Dendritic cell treated with granulocyte-macrophage colony-stimulating factor and Interleukin-4, amounts not matched to agents 40 ng/mL and 50 ng/mL, for 4 days (primary cell): Measurements from ENCODE around the gene PIM3.

Source experiments
- H3K27ac Mint-ChIP-seq: one replicate; pipeline ENCODE4 v1.8.0; 2022; ENCODE audit warnings: mild to moderate bottlenecking, mixed read lengths
- H3K27me3 Mint-ChIP-seq: one replicate; pipeline ENCODE4 v1.8.0; 2022; ENCODE audit warnings: mild to moderate bottlenecking, mixed read lengths
- H3K36me3 Mint-ChIP-seq: one replicate; pipeline ENCODE4 v1.8.0; 2022; ENCODE audit warnings: low read depth, mixed read lengths
- H3K4me1 Mint-ChIP-seq: one replicate; pipeline ENCODE4 v1.8.0; 2022; ENCODE audit warnings: low read depth, mixed read lengths
- H3K4me3 Mint-ChIP-seq: one replicate; pipeline ENCODE4 v1.8.0; 2022; ENCODE audit warnings: mild to moderate bottlenecking, moderate library complexity, mixed read lengths
- H3K9me3 Mint-ChIP-seq: one replicate; pipeline ENCODE4 v1.8.0; 2022; ENCODE audit warnings: mixed read lengths
- intact Hi-C: fragments of 100-400 bp; cut with micrococcal nuclease; formaldehyde crosslinking; loops from one replicate; pipeline ENCODE4 v1.15.0; 2022

Gene PIM3

GRCh38 chr22:49933236-49934159 is 27.1 kb upstream of the PIM3 start:
- peaks cover 11% of the 10 kb centered on the region for H3K27me3 Mint-ChIP-seq
- peaks cover 21% of the 10 kb centered on the region for H3K36me3 Mint-ChIP-seq
- intact Hi-C loops, result loop anchor here (5.0 to 10.0 kb wide), 2 partner anchors 39 to 271 kb away; partner anchors contain the start of gene SELENOO
- H3K4me1 Mint-ChIP-seq, result peaks cover 58% of the 10 kb centered on the region
- H3K9me3 Mint-ChIP-seq, result no peaks in the 10 kb centered on the region
- peak overlapping the region; percentile 95 for H3K27ac Mint-ChIP-seq
- H3K4me3 Mint-ChIP-seq, result peak overlapping the region; percentile 83

DNA sequence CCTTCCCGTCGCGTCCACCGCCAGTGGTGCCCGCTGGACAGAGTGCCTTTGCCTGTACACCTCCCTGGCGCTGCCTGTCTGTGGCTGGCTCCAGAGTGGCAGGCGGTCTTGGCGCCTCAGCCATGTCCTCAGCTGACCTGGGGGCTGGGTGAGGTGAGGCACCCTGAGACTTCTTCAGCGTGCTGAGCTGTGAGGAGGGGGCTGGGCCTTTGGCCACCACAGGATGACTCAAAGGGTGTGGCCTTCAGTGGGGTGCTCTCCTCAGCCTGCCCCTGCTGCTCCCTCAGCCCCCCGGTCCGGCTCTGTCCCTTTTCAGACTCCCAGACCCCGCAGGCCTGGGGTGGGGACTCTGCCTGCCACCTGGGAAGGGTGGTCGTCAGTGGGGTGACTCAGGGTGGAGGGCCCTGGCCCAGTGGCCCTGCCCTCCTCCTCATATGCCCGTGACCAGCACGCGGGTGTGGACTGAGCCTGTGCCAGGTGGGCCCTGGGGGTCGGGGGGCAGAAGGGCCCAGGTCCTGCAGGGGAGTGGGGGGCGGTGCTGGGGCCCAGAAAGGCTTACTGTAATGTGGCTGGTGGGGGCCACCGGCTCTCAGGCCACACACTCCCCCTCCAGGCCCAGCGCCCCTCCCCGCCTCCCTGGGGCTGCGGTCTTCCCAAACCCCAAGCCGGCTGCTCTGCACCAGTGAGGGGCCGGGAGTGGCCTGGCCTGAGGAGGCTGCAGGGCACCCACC is 26.2 kb upstream of the PIM3 start:
- intact Hi-C loops, result loop anchor here (5.0 to 10.0 kb wide), 2 partner anchors 38 to 270 kb away; partner anchors contain the start of gene SELENOO
- peaks cover 66% of the 10 kb centered on the region for H3K4me1 Mint-ChIP-seq
- H3K27ac Mint-ChIP-seq, result peak overlapping the region; percentile 95
- H3K9me3 Mint-ChIP-seq, result no peaks in the 10 kb centered on the region
- H3K36me3 Mint-ChIP-seq, result peaks cover 21% of the 10 kb centered on the region
- H3K4me3 Mint-ChIP-seq, result peak overlapping the region; percentile 83
- H3K27me3 Mint-ChIP-seq, result peaks cover 8% of the 10 kb centered on the region

DNA sequence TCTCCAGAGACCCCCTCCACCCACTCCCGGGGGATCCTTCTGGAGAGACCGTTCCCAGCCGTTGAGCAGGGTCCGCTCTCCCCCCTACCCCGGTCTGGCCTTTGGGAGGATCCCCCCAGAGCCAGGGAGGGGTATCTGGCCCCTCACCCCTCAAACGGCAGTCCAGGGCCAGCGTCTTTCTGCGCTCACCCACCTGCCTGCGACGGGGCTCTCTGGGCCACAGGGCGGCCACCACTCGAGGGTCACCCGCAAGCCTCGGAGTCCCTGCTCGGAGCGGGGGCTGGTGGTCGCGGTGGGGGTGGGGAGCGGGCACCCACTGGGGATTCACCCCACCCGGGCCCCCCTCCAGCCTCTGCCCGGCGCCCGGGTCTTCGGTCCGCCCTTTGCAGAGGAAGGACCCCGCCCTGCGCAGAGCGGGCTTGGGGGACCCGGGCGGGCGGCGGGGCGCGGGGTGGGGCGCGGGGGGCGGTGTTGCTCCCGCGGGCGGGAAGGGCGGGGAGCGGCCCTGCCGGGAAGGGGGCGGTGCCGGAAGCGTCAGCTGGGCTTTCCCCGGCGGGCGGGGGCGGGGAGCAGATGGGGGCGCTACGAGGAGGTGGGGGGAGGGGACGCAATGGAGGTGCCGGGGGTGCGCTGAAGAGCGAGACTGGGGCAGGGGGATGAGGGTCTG is 25.5 kb upstream of the PIM3 start:
- intact Hi-C loops, result loop anchor here (5.0 to 10.0 kb wide), 2 partner anchors 37 to 270 kb away; partner anchors contain the start of gene SELENOO
- H3K27ac Mint-ChIP-seq, result peak overlapping the region; percentile 95
- peaks cover 10% of the 10 kb centered on the region for H3K27me3 Mint-ChIP-seq
- peaks cover 21% of the 10 kb centered on the region for H3K36me3 Mint-ChIP-seq
- H3K4me3 Mint-ChIP-seq, result peak overlapping the region; percentile 83
- H3K9me3 Mint-ChIP-seq, result no peaks in the 10 kb centered on the region
- H3K4me1 Mint-ChIP-seq, result peaks cover 73% of the 10 kb centered on the region

GRCh38 chr22:49935561-49935960 is 25.0 kb upstream of the PIM3 start:
- Mint-ChIP-seq H3K36me3 (peaks cover 21% of the 10 kb centered on the region), H3K27me3 (peaks cover 7% of the 10 kb centered on the region), H3K4me3 (peak overlapping the region; percentile 59), H3K9me3 (no peaks in the 10 kb centered on the region), H3K4me1 (peaks cover 75% of the 10 kb centered on the region), H3K27ac (peak overlapping the region; percentile 95)
- intact Hi-C loops, result loop anchor here (10.0 kb wide), 1 partner anchor 269 kb away; the partner anchor contains the start of gene SELENOO

- Mint-ChIP-seq H3K27me3 (peaks cover 7% of the 10 kb centered on the region), H3K27ac (peak overlapping the region; percentile 95), H3K4me3 (peak overlapping the region; percentile 59), H3K9me3 (no peaks in the 10 kb centered on the region), H3K4me1 (peaks cover 74% of the 10 kb centered on the region), H3K36me3 (peaks cover 21% of the 10 kb centered on the region)
- intact Hi-C loops, result loop anchor here (1.0 to 10.0 kb wide), 2 partner anchors 24 to 269 kb away; partner anchors contain the start of genes PIM3 and SELENOO
Observed at GRCh38 chr22:49936018-49936972, 24.3 kb upstream of the PIM3 start.

- Mint-ChIP-seq H3K9me3 (no peaks in the 10 kb centered on the region), H3K4me1 (peaks cover 70% of the 10 kb centered on the region), H3K36me3 (peaks cover 21% of the 10 kb centered on the region), H3K27me3 (peaks cover 7% of the 10 kb centered on the region), H3K4me3 (peak overlapping the region; percentile 59), H3K27ac (peak overlapping the region; percentile 95)
- intact Hi-C loops, result loop anchor here (1.0 to 10.0 kb wide), 2 partner anchors 23 to 268 kb away; partner anchors contain the start of genes PIM3 and SELENOO
Observed at GRCh38 chr22:49936973-49937757, 23.4 kb upstream of the PIM3 start.

- intact Hi-C loops, result loop anchor here (10.0 kb wide), 1 partner anchor 267 kb away; the partner anchor contains the start of gene SELENOO
- Mint-ChIP-seq H3K9me3 (no peaks in the 10 kb centered on the region), H3K27me3 (peaks cover 7% of the 10 kb centered on the region), H3K4me1 (peaks cover 64% of the 10 kb centered on the region), H3K27ac (peak overlapping the region; percentile 95), H3K36me3 (peaks cover 19% of the 10 kb centered on the region), H3K4me3 (no peak overlapping the region)
Observed at GRCh38 chr22:49937758-49938564, 22.6 kb upstream of the PIM3 start.

DNA sequence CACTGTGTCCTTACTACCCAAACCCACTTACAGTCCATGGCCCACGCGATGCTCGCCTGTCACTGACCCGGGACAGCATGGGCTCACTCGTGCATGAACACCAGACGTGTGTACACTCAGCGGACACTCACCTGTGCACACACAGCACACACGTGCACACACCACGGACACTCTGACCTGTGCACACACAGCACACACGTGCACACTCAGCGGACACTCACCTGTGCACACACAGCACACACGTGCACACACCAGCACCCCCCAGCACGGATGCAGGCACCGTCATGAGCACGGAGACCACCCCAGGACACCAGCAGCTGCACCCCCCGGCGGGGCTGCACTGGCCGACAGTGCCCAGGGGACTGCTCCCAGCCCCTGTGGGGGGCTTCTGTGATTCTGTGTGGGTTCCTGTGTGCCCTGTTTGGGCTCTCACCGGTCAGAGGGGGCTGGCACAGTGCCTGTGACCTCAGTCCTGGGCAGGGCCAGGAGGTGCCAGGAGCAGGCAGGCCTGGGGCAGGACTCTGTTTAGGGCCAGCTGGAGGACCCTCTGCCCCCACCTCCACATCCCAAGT is 21.9 kb upstream of the PIM3 start:
- intact Hi-C loops, result loop anchor here (10.0 kb wide), 1 partner anchor 266 kb away; the partner anchor contains the start of gene SELENOO
- Mint-ChIP-seq H3K27me3 (peaks cover 7% of the 10 kb centered on the region), H3K36me3 (peaks cover 12% of the 10 kb centered on the region), H3K9me3 (no peaks in the 10 kb centered on the region), H3K4me1 (peaks cover 57% of the 10 kb centered on the region), H3K4me3 (no peak overlapping the region), H3K27ac (peak overlapping the region; percentile 95)

GRCh38 chr22:49941507-49942316 is 18.9 kb upstream of the PIM3 start:
- peak overlapping the region; percentile 2 for H3K27ac Mint-ChIP-seq
- H3K4me3 Mint-ChIP-seq, result no peak overlapping the region
- peaks cover 64% of the 10 kb centered on the region for H3K4me1 Mint-ChIP-seq
- no peaks in the 10 kb centered on the region for H3K36me3 Mint-ChIP-seq
- intact Hi-C loops, result no loop called here
- H3K27me3 Mint-ChIP-seq, result peaks cover 7% of the 10 kb centered on the region
- no peaks in the 10 kb centered on the region for H3K9me3 Mint-ChIP-seq

DNA sequence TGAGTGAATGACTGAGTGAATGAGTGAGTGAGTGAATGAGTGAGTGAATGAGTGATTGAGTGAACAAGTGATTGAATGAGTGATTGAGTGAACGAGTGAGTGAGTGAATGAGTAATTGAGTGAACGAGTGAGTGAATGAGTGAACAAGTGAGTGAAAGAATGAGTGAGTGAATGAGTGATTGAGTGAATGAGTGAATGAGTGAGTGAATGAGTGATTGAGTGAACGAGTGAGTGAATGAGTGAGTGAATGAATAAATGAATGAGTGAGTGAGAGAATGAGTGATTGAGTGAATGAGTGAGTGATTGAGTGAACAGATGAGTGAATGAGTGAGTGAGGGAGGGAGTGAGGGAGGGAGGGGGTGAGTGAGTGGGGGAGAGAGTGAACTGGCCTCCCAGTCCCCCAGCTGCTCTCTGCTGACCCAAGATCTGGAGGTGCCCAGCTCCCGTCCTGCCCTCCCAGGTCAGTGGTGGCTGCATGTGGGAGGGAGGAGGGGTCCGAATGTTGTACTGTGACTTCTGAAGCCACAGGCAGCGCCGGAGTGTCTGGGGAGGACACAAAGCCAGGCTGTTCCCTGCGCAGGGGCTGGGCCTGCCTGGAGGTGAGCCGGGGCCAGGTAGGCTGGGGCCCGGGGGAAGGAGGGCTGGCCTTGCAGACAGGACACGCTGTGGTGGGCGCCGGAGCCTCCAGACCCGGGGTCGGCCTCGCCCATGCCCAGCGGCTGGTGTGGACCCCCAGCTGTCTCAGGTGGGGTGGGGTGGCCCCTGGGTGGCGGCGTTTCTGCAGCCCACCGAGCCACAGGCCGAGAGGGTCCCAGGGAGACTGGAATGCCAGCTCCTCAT is 17.8 kb upstream of the PIM3 start:
- H3K4me1 Mint-ChIP-seq, result peaks cover 57% of the 10 kb centered on the region
- intact Hi-C loops, result no loop called here
- H3K4me3 Mint-ChIP-seq, result no peak overlapping the region
- peaks cover 7% of the 10 kb centered on the region for H3K27me3 Mint-ChIP-seq
- H3K36me3 Mint-ChIP-seq, result no peaks in the 10 kb centered on the region
- no peak overlapping the region for H3K27ac Mint-ChIP-seq
- no peaks in the 10 kb centered on the region for H3K9me3 Mint-ChIP-seq
